ENCODE measurements around the gene TMEM183A.

- TF ChIP-seq MAX (IDR thresholded peaks at IDR 0.05; ENCODE audit: low read depth, low read length) (no peak), EZH2 (IDR thresholded peaks at IDR 0.05; ENCODE audit: borderline replicate concordance, control insufficient read depth, low read depth, low read length) (no peak), CTCF (IDR thresholded peaks at IDR 0.05 in 2 of 3, conservative IDR thresholded peaks at IDR 0.05 in 1 of 3; ENCODE audit: control insufficient read depth in 2 of 3, extremely low read depth in 1 of 3, insufficient read depth in 1 of 3, low read depth in 3 of 3, low read length in 3 of 3) (no peak), BHLHE40 (IDR thresholded peaks at IDR 0.05; ENCODE audit: borderline replicate concordance in 1 of 2, low read depth in 2 of 2, low read length in 1 of 2) (no peak), POLR2A (IDR thresholded peaks at IDR 0.05; ENCODE audit: low read depth, low read length) (no peak), REST (IDR thresholded peaks at IDR 0.05; ENCODE audit: low read depth, low read length) (no peak), ATF7 (IDR thresholded peaks at IDR 0.05; ENCODE audit: low read depth) (no peak), ZNF24 (IDR thresholded peaks at IDR 0.05) (no peak), NR2C2 (IDR thresholded peaks at IDR 0.05; ENCODE audit: borderline replicate concordance, control insufficient read depth, insufficient read length, low read depth) (no peak)
These were observed 64.9 kb downstream of the TMEM183A start for GRCh38 chr1:203072002-203072602.

All from GM12878 (cell line).